SHP77 (cell line): ENCODE measurements around the gene AFTPH.

Experiments
- DNase-seq, 2 experiments: peaks; one replicate each; lab custom pipeline; 2025; lab: John Stamatoyannopoulos, UW

The AFTPH gene

GRCh38 chr2:64632835-64633819 is 109.0 kb downstream of the AFTPH start:
- DNase-seq, result no peak

- DNase-seq, result no peak
These were observed 110.5 kb downstream of the AFTPH start for GRCh38 chr2:64634345-64635267.

GRCh38 chr2:64635976-64636911 is 112.1 kb downstream of the AFTPH start:
- DNase-seq, result no peak

- no peak for DNase-seq
These were observed 113.0 kb downstream of the AFTPH start for GRCh38 chr2:64637000-64637635.

GRCh38 chr2:64637931-64638330 is 113.8 kb downstream of the AFTPH start:
- DNase-seq, result no peak

- no peak for DNase-seq
These were observed 114.5 kb downstream of the AFTPH start for GRCh38 chr2:64638502-64639120.

GRCh38 chr2:64639691-64640090 is 115.6 kb downstream of the AFTPH start:
- no peak for DNase-seq

GRCh38 chr2:64640153-64641044 is 116.3 kb downstream of the AFTPH start:
- no peak for DNase-seq

GRCh38 chr2:64641599-64641998 is 117.5 kb downstream of the AFTPH start:
- no peak for DNase-seq
